Epithelial cell of esophagus (primary cell): ENCODE results near the gene RPL32.

ENCODE experiments used
- DNase-seq: peaks from one replicate; pipeline ENCODE4 v3.0.0; 2010; ENCODE audit warnings: low read depth
- H3K4me3 ChIP-seq: 2 replicates; pipeline ENCODE4 v1.5.1; 2011; ENCODE audit warnings: mild to moderate bottlenecking, low read length, control low read depth
- CTCF ChIP-seq: IDR thresholded peaks from 2 replicates; pipeline ENCODE4 v1.5.1; 2011; ENCODE audit warnings: low read depth, mild to moderate bottlenecking, low read length, control low read depth, inconsistent platforms; ENCODE audit not compliant: insufficient read depth; ENCODE audit errors: missing control alignments

Gene RPL32

GRCh38 chr3:12829886-12830784 lies 11.2 kb downstream of the RPL32 start:
- H3K4me3 ChIP-seq, result no peak overlapping the region
- TF ChIP-seq CTCF, result no peak
- peak; percentile 32 for DNase-seq

- peak; percentile 36 for DNase-seq
- no peak for TF ChIP-seq CTCF
- no peak overlapping the region for H3K4me3 ChIP-seq
These were observed 12.0 kb downstream of the RPL32 start for GRCh38 chr3:12829404-12829803.

- no peak overlapping the region for H3K4me3 ChIP-seq
- no peak for TF ChIP-seq CTCF
- peak; percentile 76 for DNase-seq
These were observed 12.6 kb downstream of the RPL32 start for GRCh38 chr3:12828751-12829150.

GRCh38 chr3:12825156-12825555 lies 16.2 kb downstream of the RPL32 start:
- no peak for DNase-seq
- no peak for TF ChIP-seq CTCF
- H3K4me3 ChIP-seq, result no peak overlapping the region

- no peak overlapping the region for H3K4me3 ChIP-seq
- TF ChIP-seq CTCF, result no peak
- no peak for DNase-seq
These were observed 17.1 kb downstream of the RPL32 start for GRCh38 chr3:12824299-12824698.

GRCh38 chr3:12822725-12823373 lies 18.5 kb downstream of the RPL32 start:
- TF ChIP-seq CTCF, result peak; percentile 49
- peak; percentile 50 for DNase-seq

More at GRCh38 chr3:12822725-12823373, 18.5 kb downstream of the RPL32 start:
- no peak overlapping the region for H3K4me3 ChIP-seq
